GM21423 (cell line): ENCODE results near the gene HELT.
"Not testable (repeated sequence)": the region's sequence is repeated elsewhere in the genome, so short reads cannot be mapped to it uniquely, and the experiment has no call there.

ENCODE experiments used
- ATAC-seq: cut with Tn5 transposase; IDR thresholded peaks from one replicate; pipeline ENCODE4 v1.9.1; 2021; ENCODE audit warnings: mild to moderate bottlenecking, moderate library complexity; ENCODE audit not compliant: unreplicated experiment

Gene HELT

DNA sequence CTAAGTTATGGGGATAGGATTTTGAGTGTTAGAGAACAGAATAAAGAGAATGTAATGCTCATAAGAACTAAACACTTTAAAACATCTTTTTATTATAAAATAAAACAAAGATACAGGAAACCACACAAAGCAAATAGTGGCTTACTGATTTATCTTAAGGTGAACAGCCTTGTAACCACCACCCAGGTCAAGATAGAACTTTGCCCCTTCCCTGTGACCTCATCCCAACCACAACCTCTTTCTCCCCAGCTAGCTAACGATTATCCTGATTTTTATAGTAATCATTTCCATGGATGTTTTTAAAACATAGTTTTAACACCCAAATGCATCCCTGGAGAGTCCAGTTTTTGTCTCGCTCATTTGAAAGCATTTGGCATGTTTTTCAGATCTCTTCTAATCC is 17.0 kb downstream of the HELT start:
- no peak for ATAC-seq

DNA sequence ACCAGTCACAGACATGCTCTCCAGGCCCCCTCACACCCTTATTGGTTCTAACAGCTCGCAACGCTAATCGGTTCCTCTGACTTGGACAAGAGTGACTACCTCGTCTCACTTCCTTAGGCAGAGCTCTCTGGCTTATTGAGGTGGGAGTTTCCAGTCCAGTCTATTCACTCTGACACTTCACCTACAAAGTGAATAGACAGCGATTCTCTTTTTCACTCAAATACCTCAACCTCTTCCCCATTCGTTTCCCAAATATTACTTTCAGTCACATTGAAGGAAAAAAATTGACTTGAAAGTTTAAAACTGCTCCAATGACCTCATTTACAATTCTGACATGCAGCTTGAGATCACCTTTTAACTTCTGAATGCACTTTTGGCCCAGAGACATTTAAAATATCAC is 17.7 kb downstream of the HELT start:
- no peak for ATAC-seq

DNA sequence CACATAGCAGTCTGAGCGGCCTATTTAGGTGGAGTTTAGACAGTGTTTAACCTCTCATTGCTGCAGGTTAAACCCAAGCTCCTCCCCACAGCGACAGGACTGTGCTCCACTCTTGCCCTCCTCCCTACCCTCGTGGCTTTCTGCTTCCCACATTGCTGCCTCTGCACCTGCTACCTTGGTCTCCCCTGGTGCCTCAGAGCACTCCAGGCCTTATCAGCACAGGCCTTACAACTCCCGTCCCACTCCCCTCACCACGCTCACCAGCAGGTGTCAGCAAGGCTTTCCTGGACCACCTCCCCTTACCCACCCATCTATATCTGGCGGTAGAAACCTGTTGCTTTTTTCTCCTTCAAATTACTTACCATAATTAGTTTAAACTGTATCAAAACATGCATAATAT is 18.6 kb downstream of the HELT start:
- ATAC-seq: no peak

DNA sequence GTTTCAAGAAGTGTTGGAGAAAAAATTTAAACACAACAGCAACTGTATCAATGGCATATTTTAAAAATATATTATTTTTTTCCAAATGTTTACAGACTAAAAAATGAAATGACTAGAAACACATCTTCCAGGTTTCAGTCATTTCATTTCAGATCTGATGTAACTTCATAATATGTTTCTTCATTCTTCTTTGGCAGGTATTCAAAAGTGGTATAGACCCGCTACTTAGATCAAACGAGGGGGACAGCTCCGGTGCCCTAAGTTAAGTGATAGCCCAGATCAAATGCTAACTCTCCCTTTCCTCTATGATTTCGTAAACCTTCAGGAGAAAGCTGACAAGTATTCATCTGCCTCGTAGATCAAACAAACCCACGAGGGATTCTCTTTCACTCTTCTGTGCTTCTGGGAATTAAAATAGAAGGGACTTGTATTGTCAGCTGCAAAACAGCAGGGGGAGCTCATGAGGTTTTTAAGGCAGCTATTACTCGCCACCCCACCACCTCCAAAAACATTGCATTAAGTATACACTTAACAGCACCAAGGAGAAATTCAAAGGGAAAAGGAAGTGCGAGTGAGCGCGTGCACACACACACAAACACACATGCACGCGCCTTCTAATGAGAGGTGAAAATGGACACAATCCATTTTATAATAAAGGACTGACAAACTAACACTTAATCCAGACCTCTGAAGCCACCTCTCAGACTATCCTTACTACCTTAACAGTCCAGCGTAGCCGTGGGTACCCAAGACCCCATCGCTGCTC is 21.4 kb downstream of the HELT start:
- ATAC-seq: peak; percentile 73

DNA sequence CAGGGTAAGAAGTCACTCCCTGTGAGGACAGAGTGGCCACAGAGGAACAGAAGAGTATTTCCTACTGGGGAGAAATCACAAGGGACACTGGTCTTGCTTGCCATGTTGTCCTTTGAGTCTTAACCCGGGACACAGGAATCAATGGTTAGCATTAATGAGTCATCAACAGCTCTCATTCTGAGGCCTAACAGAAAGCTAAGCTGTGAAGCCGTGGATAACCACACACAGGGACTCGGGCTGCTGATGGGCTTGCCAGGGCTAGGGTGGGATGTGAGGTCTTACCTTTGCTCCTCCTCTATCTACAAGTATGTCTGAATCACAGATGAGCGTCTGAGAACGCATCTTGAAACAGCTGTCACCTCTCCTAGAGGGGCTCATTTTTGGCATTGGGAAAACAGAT is 22.2 kb downstream of the HELT start:
- no peak for ATAC-seq

DNA sequence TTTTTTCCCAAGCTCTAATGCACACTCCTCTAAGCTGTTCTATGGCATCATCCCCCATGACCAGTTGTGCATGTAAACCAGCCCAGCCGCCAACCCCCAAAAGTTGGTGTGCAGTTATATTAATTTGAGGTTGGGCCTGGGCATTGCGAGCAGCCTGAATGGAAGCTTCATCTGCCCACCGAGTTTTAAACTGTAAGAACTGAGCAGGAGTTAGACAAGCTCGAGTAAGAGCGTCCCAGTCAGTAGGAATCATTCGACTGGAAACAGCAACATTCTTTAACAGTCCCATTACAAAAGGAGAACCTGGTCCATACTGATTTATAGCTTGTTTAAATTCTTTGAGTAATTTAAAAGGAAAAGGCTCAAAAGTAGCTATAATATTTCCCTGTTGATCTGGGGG is 32.0 kb downstream of the HELT start:
- not testable (repeated sequence) for ATAC-seq

DNA sequence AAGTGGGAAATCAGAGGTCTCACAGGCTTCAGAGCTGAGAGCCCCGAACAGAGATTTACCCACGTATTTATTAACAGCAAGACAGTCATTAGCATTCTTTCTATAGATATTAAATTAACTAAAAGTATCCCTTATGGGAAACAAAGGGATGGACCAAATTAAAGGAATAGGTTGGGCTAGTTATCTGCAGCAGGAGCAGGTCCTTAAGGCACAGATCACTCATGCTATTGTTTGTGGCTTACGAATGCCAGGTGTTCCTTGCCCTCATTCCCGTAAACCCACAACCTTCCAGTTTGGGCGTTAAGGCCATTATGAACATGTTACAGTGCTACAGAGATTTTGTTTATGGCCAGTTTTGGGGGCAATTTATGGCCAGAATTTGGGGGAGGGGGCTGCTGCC is 33.0 kb downstream of the HELT start:
- ATAC-seq: not testable (repeated sequence)

DNA sequence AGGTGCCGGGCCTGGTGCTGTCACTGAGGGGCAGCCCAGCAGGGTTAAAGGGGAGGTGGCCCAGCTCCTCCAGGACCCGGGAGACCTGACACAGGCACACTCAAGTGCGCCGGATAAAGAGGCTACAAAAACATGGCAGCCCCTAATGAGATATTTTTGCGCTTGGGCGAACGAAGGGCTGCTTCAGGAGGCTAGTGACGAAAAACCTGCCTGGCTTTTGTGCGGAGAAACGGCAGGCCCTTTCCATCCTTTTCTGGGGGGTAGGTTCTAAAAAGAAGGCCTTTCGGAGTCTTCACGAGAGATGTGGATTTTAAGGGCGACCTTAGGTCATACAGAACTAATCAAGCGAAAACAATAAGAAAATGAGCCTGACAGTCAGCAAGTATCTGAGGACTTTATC is 35.5 kb downstream of the HELT start:
- no peak for ATAC-seq

DNA sequence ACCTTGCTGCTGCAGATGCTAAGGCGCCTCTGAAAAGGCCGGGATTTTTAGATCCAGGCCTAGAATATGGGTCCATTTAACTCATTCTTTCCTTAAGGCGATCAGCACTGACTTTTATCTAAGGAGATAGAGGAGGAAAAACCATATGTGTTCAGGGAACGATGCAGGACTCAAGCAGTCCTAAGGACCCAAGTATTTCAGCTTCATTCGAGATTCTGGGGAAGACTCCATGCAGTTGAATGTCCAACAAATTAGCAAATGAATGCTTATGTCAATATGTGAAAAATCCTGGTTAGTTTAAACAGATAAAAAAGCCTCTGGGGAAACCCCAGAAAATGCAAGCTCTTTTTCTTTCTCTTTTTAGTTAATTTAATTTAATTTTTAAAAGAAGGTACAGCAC is 36.0 kb downstream of the HELT start:
- no peak for ATAC-seq

DNA sequence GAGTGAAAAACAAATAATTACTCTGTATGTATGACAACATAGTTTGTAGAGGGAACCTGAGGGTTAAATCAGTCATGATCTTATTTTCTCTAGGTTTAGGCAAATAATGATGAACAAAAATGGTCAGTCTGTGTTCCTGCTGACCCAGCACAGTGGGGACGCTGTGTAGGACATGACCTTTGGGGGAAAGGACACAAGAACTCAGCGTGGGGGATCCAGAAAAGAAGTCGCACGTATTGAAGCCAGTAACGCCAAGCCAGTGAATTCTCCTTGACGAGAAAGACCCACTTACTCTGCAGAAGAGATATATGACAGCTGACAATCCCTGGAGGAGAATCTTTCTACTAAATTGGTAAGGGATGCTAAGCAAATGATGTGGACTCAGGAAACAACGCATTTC is 36.6 kb downstream of the HELT start:
- ATAC-seq: no peak

DNA sequence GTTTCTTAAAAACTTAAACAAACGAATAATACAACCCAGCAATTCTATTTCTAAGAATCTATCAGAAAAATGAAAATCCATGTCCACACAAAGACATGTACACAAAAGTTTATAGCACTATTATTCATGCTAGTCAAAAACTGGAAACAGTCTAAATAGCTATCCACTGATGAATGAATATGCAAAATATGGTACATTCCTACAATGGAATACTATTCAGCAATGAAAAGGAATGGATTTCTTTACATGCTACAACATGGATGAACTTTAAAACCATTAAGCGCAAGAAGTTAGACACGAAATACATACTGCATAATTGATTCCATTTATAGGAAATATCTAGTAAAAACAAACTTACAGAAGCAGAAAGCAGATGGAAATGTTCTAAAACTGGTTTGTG is 43.3 kb downstream of the HELT start:
- ATAC-seq: no peak

DNA sequence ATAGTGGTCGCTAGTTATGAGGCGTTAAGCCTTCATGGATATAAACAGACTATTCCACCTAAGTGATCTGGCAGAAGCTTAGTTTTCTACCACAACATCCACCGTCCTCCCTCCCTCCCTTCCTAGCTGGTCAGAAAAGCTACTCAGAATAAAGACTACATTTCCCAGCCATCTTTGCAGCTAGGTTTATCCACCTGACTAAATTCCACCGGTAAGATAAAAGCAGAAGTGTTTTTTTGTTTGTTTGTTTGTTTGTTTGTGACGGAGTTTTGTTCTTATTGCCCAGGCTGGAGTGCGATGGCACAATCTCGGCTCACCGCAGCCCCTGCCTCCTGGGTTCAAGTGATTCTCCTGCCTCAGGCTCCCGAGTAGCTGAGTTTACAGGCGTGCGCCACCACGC is 44.3 kb downstream of the HELT start:
- ATAC-seq: no peak

DNA sequence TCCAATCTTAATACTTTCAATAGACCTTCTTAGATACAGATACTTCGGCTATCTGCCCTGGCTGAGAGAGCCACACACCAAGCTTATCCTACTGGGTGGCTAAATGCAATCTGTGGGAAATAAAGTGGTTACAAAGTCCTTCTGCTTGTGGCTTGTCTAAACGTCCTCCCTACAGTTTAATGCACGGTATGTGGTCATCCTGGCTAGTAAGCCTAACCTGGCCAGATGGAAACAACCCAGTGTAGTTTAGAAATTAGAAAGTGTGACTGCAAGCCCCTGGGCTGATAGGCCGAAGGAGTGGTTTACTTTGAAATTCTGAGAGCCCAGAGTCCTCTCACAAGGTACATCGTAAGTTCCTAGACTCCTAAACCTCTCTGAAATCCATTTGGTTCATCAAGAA is 47.9 kb downstream of the HELT start:
- ATAC-seq: no peak

DNA sequence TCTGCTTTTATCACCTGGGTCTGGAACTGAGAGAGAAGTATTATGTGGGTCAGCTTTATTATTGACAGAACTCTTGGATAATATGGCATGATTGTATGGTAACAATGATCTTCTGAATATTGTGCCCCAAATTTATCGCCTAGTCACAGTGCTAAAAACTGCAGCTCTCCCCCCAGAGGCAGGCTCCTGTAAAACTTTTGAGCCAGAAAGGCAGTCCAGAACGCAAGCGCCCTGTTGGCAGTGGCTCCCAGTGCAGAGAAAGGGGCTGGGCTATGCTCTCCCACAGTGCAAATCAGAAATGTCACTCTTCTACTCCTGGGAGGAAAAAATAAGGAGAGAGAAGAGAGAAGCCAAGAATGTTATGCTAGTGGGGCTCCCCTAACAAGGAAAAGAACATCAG is 50.5 kb downstream of the HELT start:
- ATAC-seq: no peak
